Stimulated activated CD8-positive, alpha-beta memory T cell treated with anti-CD3 and anti-CD28 coated beads, Interleukin-15, amount 100 ng/mL, for 48 hours (primary cell): ENCODE results near the gene FMR1.

Experiments
- DNase-seq, 2 donors: peaks; one replicate each; pipeline ENCODE4 v3.0.0-alpha.2; 2020; ENCODE audit warnings: low read depth in 2 of 2

FMR1 gene

GRCh38 chrX:147911192-147912022, at the start of gene FMR1:
Gene FMR1 (plus strand): TSS chrX:147911919. CDS start chrX:147912180, 261 bp downstream.
- peak; percentile 86 to 89 for DNase-seq

GRCh38 chrX:147875866-147876596, 35.7 kb upstream of the FMR1 start:
- no peak for DNase-seq

DNA sequence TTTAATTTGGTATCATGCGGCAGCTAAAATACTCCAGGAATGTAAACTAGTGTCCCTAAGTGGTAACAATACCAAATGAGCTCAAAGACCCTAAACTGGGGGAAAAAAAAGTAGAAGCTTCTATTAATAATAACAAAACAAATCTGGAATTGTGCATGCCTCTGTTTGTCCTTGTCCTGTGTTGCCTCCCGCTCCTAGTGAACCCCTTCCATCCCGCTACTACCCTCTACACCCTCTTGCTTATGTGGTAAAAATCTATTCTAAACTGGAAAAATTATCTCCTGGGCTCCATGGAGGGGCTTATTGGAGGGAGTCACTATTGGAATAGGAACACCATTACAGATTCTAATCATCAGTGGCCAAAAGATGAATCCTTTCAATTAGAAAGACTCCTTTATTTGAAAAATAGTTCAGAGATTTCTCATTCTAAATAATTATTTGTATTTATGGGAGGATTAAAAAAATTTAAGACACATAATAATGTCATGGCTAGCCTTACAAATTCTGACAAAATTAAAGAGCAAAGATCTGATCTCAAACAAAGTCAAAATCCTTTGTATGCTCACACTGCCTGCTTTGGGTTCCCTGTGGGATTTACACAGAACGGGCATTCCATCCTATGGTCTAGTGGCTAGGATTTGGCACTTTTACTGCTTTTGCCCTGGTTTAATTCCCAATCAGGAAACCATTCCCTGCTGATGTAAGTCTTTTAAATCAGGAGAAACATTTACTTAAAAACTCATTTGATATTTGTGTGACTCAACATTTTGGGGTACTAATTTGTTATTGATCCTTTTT, 34.7 kb upstream of the FMR1 start:
- DNase-seq, result no peak

GRCh38 chrX:147877726-147878125, 34.0 kb upstream of the FMR1 start:
- DNase-seq, result no peak

DNA sequence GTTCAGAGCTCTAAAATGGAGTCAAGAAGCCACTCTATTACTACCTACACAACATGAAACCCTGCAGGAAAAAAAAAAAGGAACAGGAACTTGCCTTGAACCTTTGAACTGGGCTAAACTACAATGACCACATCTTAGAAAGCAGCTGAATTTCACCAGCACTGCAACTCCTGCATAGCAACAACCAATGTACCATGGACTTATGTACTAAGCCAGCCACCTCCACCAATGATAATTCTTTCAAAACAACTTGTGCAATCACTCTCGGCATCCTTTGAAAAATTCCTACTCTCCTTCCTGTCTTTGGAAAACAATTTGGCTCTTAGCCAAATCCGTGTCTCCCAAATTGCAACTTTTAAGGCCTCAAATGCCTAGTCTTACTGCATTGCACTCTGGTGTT, 26.8 kb upstream of the FMR1 start:
- no peak for DNase-seq

DNA sequence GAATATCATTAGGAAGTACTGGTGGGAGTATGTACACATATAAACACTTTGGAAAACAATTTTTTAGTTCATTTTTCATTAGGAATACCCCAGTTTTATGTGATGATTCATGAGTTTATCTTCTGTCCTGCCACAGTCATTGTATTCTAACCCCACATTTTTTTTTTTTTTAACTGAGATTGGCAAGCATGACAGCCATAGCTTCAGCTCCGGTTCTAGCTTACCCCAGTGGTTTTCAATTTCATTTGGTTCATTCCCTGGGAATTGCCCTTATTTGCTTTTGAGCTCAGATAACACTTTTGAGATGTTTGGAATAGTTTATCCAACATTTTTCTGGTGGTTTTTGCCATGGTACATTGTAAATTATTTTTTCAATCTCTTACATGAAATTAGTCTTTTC, 21.0 kb upstream of the FMR1 start:
- no peak for DNase-seq

GRCh38 chrX:147891896-147892295, 19.8 kb upstream of the FMR1 start:
- no peak for DNase-seq

DNA sequence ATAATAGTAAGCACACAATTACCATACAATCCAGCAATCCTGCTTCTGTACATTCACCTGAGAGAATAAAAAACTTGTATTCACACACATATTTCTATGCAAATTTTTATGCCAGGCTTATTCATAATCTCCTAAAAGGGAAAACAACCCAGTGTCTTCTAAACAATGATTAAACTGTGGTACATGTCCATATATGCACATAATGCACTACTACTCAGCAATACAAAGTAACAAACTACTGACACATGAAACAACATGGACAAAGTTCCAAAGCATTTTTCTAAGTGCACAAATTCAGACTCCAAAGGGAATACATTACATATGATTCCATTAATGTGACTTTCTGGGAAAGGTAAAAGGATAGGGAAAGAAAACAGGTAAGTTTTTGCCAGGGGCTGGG, 18.0 kb upstream of the FMR1 start:
- DNase-seq, result no peak

GRCh38 chrX:147894366-147894963, 17.3 kb upstream of the FMR1 start:
- DNase-seq, result no peak

DNA sequence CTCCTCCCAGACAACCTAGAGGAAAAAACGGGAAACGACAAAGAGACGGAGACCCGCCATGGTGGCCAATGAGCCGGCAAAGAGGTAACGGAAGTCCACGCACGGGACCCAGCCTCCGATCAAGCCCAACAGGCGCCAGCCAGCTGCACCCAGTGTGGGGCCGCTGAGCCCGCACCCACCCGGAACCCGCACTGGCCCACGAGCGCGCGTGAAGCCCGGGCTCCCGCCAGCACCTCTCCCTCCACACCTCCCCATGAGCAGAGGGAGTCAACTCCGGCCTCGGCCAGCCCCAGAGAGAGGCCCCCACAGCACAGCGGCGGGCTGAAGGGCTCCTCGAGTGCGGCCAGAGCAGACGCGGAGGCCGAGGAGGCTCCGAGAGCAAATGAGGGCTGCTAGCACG, 14.6 kb upstream of the FMR1 start:
- no peak for DNase-seq

DNA sequence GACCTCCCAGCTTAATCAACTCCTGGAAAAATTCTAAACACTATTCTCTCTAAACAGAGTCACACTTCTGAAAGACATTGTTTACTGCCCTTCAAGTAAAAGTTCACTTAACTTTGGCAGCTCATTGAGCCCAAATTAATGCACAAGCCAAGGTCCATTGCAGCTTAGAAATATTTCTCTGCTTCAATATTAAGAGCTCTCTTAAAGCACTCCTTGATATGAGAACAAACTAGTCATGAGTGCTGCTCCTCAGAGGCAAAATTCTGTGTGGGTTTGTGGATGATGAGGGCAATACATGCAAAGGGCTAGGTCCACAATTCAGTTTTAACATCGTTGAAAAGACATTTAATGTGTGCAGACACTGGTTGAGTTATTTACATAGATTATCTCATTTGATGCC, 12.8 kb upstream of the FMR1 start:
- no peak for DNase-seq

GRCh38 chrX:147899379-147900114, 12.2 kb upstream of the FMR1 start:
- DNase-seq, result no peak

DNA sequence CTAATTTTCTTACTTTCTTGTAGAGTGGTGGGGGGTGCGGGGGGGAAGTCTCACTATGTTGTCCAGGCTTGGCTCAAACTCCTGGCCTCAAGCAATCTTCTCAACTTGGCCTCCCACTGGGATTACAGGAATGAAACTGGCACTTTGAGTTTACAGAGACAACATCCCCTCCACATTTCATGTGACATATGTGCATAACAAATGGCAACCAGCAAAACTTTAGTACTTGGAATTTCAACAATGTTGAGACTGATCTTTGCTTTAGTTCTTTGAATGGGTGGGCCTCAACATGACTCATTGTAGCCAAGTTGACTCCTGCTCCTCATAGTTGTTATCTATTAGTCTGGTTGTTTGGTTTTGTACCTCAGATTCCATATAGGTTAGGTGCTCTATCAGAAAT, 11.4 kb upstream of the FMR1 start:
- DNase-seq, result no peak

- no peak for DNase-seq
Measured at GRCh38 chrX:147901461-147902126, 10.1 kb upstream of the FMR1 start.

- DNase-seq, result no peak
Measured at GRCh38 chrX:147902270-147902669, 9.4 kb upstream of the FMR1 start.

DNA sequence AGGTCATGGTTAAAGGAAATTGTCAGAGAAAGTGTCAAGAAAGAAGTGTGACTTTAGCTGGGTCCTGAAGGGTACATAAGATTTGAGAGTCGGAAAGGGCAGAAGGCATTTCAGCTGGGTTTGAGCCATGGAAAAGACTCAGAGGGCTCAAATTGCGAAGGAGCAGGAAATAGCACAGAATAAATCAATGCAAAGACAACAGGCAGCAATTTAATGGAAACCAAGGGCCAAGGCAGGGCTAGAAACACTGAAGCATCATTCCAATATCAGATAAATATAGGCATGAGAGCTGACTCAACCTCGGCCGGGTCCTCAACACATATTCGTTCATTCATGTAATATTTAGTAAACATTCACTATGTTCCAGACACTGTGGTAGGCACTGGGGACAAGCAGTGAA, 3.6 kb upstream of the FMR1 start:
- DNase-seq, result no peak

- DNase-seq, result no peak
Measured at GRCh38 chrX:147910607-147911006, 1.1 kb upstream of the FMR1 start.

GRCh38 chrX:147912093-147912801, 528 bp downstream of the FMR1 start:
- DNase-seq, result peak in 1 of 2 donors; percentile 3

GRCh38 chrX:147913570-147913969, 1.9 kb downstream of the FMR1 start:
- DNase-seq, result no peak

DNA sequence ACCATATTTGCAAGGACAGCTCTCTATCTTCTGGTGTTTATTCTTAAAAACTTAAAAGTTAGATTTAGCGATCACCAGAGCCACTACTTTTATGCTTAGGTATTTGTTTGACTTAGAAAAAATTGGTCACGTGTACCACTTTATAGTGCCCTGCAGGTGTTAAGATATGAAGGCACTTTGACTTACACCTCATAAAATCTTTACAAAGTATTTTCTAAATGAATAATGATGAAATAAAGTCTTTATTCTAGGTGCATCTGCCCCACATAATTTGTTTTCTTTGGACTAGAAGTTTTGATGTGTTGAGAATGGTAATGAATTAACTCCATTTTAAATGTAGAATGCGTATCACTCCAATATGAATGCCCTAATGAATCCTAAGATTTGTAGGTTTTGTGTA, 2.9 kb downstream of the FMR1 start:
- DNase-seq, result no peak
